Tibial nerve (tissue), 4 donors: ENCODE measurements around the gene GUF1. TPM values are rescaled to one million over a fixed set of nuclear protein-coding genes. Genes with fewer than 3 reads are reported as not detected.

Experiments used
- DNase-seq, 2 donors: peaks; one replicate each; pipeline ENCODE4 v3.0.0-alpha.2; 2019; ENCODE audit warnings: low spot score in 2 of 2
- H3K27ac ChIP-seq, 4 donors: fragments of 200-600 bp; sonication (generic) in 3 of 4; one replicate each; pipeline ENCODE4 v1.5.1; 2017 to 2019; ENCODE audit warnings: mild to moderate bottlenecking in 1 of 4
- H3K27me3 ChIP-seq, 2 donors: fragments of 200-600 bp; sonication (generic) in 1 of 2; one replicate each; pipeline versions ENCODE4 v1.5.1 to v1.6.0; 2017 to 2019
- H3K36me3 ChIP-seq, 3 donors: fragments of 200-600 bp; sonication (generic); one replicate each; pipeline ENCODE4 v1.5.1; 2018 to 2019
- H3K4me1 ChIP-seq, 4 donors: fragments of 200-600 bp; sonication (generic) in 3 of 4; one replicate each; pipeline ENCODE4 v1.5.1; 2017 to 2019
- H3K4me3 ChIP-seq, 4 donors: fragments of 200-600 bp; sonication (generic) in 3 of 4; one replicate each; pipeline ENCODE4 v1.5.1; 2017 to 2019; ENCODE audit warnings: mild to moderate bottlenecking in 1 of 4, moderate library complexity in 1 of 4
- H3K9me3 ChIP-seq, 4 donors: fragments of 200-600 bp; sonication (generic) in 3 of 4; one replicate each; pipeline ENCODE4 v1.5.1; 2017 to 2019
- CTCF ChIP-seq, 5 experiments: fragments of 200-600 bp in 3 of 5; fragments of 450-650 bp in 2 of 5; sonication (generic) in 3 of 5; IDR thresholded peaks; one replicate each; pipeline ENCODE4 v1.5.1; 2016 to 2019; ENCODE audit warnings: antibody characterized with exemption in 5 of 5, mild to moderate bottlenecking in 3 of 5, moderate library complexity in 2 of 5
- EP300 ChIP-seq, 2 donors: sonication (generic); formaldehyde crosslinking; IDR thresholded peaks; one replicate each; pipeline ENCODE4 v1.6.1; 2017; ENCODE audit warnings: antibody characterized with exemption in 2 of 2, mild to moderate bottlenecking in 1 of 2
- POLR2A ChIP-seq, 2 donors: fragments of 450-650 bp; IDR thresholded peaks; one replicate each; pipeline ENCODE4 v1.6.1; 2017; ENCODE audit warnings: antibody characterized with exemption in 2 of 2, mild to moderate bottlenecking in 2 of 2, moderate library complexity in 2 of 2
- WGBS, 2 donors: methylation state at CpG; one replicate each; pipeline ENCODE4 v1.1.5; 2018; 5-methylcytosine and 5-hydroxymethylcytosine counted together
- total RNA-seq, 4 donors: library from RNA; depleted of rRNA; stranded (reverse); fragments of >200 nt; gene quantifications; one replicate each; pipeline ENCODE4 v1.1.0, GENCODE V29; 2016

Gene GUF1
- total RNA-seq, 4 donors from 2014 or later = 15.3 to 21.9 (median 18.7) TPM

GRCh38 chr4:44661940-44662622, 16.1 kb upstream of the GUF1 start:
- no peak overlapping the region for H3K4me3 ChIP-seq
- H3K36me3 ChIP-seq = no peaks in the 10 kb centered on the region
- H3K4me1 ChIP-seq = no peaks in the 10 kb centered on the region
- TF ChIP-seq EP300 (IDR thresholded peaks at IDR 0.05) (no peak), POLR2A (IDR thresholded peaks at IDR 0.05) (no peak), CTCF (IDR thresholded peaks at IDR 0.05) (no peak)
- H3K27ac ChIP-seq = no peak overlapping the region
- no peak for DNase-seq
- no peaks in the 10 kb centered on the region for H3K27me3 ChIP-seq
- no peaks in the 10 kb centered on the region for H3K9me3 ChIP-seq
- 79 to 80% methylated on average over 1 of the region's 1 CpG for WGBS, 2 donors

- Histone ChIP-seq H3K4me3 (no peak overlapping the region), H3K36me3 (no peaks in the 10 kb centered on the region), H3K4me1 (no peaks in the 10 kb centered on the region), H3K27me3 (no peaks in the 10 kb centered on the region), H3K27ac (no peak overlapping the region), H3K9me3 (no peaks in the 10 kb centered on the region)
- no peak for DNase-seq
- WGBS, 2 donors = 49 to 56% methylated on average over 2 of the region's 2 CpGs
- TF ChIP-seq CTCF (IDR thresholded peaks at IDR 0.05) (no peak), EP300 (IDR thresholded peaks at IDR 0.05) (no peak), POLR2A (IDR thresholded peaks at IDR 0.05) (no peak)
Observed at GRCh38 chr4:44662623-44663005, 15.6 kb upstream of the GUF1 start.

GRCh38 chr4:44663539-44664263, 14.5 kb upstream of the GUF1 start:
- Histone ChIP-seq H3K36me3 (no peaks in the 10 kb centered on the region), H3K9me3 (no peaks in the 10 kb centered on the region), H3K4me1 (no peaks in the 10 kb centered on the region), H3K4me3 (no peak overlapping the region), H3K27ac (no peak overlapping the region), H3K27me3 (no peaks in the 10 kb centered on the region)
- no peak for TF ChIP-seq POLR2A (IDR thresholded peaks at IDR 0.05)
- no peak for TF ChIP-seq EP300 (IDR thresholded peaks at IDR 0.05)
- TF ChIP-seq CTCF (IDR thresholded peaks at IDR 0.05) = no peak
- DNase-seq = no peak
- 84 to 89% methylated on average over 19 to 20 of the region's 20 CpGs for WGBS, 2 donors

GRCh38 chr4:44668526-44668925, 9.7 kb upstream of the GUF1 start:
- TF ChIP-seq CTCF (IDR thresholded peaks at IDR 0.05) (no peak), POLR2A (IDR thresholded peaks at IDR 0.05) (no peak), EP300 (IDR thresholded peaks at IDR 0.05) (no peak)
- 63% methylated on average over 2 of the region's 2 CpGs for WGBS, 2 donors
- Histone ChIP-seq H3K27ac (no peak overlapping the region), H3K36me3 (no peaks in the 10 kb centered on the region), H3K4me1 (no peaks in the 10 kb centered on the region), H3K4me3 (no peak overlapping the region), H3K27me3 (no peaks in the 10 kb centered on the region), H3K9me3 (no peaks in the 10 kb centered on the region)
- no peak for DNase-seq

GRCh38 chr4:44670506-44671199, 7.6 kb upstream of the GUF1 start:
- Histone ChIP-seq H3K27me3 (no peaks in the 10 kb centered on the region), H3K36me3 (no peaks in the 10 kb centered on the region), H3K4me1 (no peaks in the 10 kb centered on the region), H3K9me3 (no peaks in the 10 kb centered on the region), H3K27ac (no peak overlapping the region), H3K4me3 (no peak overlapping the region)
- 67 to 74% methylated on average over 4 of the region's 4 CpGs for WGBS, 2 donors
- no peak for DNase-seq
- TF ChIP-seq EP300 (IDR thresholded peaks at IDR 0.05) (no peak), CTCF (IDR thresholded peaks at IDR 0.05) (no peak), POLR2A (IDR thresholded peaks at IDR 0.05) (no peak)
